Inflammatory macrophage (primary cell): ENCODE data around the gene ATXN3.

ENCODE experiments used
- DNase-seq, 2 donors: peaks; one replicate each; pipeline ENCODE4 v3.0.0-alpha.2; 2020 to 2022
- total RNA-seq, 18 experiments: gene quantifications; one replicate each; lab custom pipeline; 2026; ENCODE audit warnings: mixed read lengths in 6 of 18, inconsistent platforms in 2 of 18; lab: John Stamatoyannopoulos, UW

ATXN3 gene
- 18.7 to 86.5 (median 49.3) reads per million in 18 experiments for total RNA-seq

- DNase-seq: peak; percentile 97 to 99
These were observed at the start of gene ATXN3 for GRCh38 chr14:92106143-92106926. TSS of gene ATXN3 (minus strand) at chr14:92106582. CDS start at chr14:92106552, 30 bp downstream.

GRCh38 chr14:92154283-92154942, 48.0 kb upstream of the ATXN3 start:
- no peak for DNase-seq

GRCh38 chr14:92153581-92153980, 47.2 kb upstream of the ATXN3 start:
- DNase-seq: no peak

GRCh38 chr14:92144708-92145107, 38.3 kb upstream of the ATXN3 start:
- DNase-seq: no peak

- no peak for DNase-seq
These were observed 37.6 kb upstream of the ATXN3 start for GRCh38 chr14:92143962-92144361.

GRCh38 chr14:92143309-92143708, 36.9 kb upstream of the ATXN3 start:
- no peak for DNase-seq

GRCh38 chr14:92135269-92135668, 28.9 kb upstream of the ATXN3 start:
- peak in 1 of 2 donors; percentile 57 for DNase-seq

- no peak for DNase-seq
These were observed 28.1 kb upstream of the ATXN3 start for GRCh38 chr14:92134456-92134855.

GRCh38 chr14:92122761-92123160, 16.4 kb upstream of the ATXN3 start:
- DNase-seq: no peak

- no peak for DNase-seq
These were observed 15.9 kb upstream of the ATXN3 start for GRCh38 chr14:92122351-92122677.

- peak; percentile 82 to 88 for DNase-seq
These were observed 15.4 kb upstream of the ATXN3 start, which contains the start of the genes CPSF2 and NDUFB1 for GRCh38 chr14:92121670-92122350. TSS of gene CPSF2 (plus strand) at chr14:92121969. CDS start at chr14:92130985, 9,016 bp downstream. TSS of gene NDUFB1 (minus strand) at chr14:92121706. CDS start at chr14:92117637, 4,069 bp downstream.

- DNase-seq: peak; percentile 25 to 50
These were observed 14.9 kb upstream of the ATXN3 start for GRCh38 chr14:92121207-92121669.

- DNase-seq: no peak
These were observed 3.1 kb upstream of the ATXN3 start for GRCh38 chr14:92109490-92109889.

GRCh38 chr14:92108345-92109254, 2.2 kb upstream of the ATXN3 start:
- no peak for DNase-seq

- peak; percentile 84 to 89 for DNase-seq
These were observed 564 bp downstream of the ATXN3 start for GRCh38 chr14:92105893-92106142.

GRCh38 chr14:92105073-92105892, 1.1 kb downstream of the ATXN3 start:
- no peak for DNase-seq

GRCh38 chr14:92103363-92103989, 2.9 kb downstream of the ATXN3 start:
- peak; percentile 35 to 57 for DNase-seq

- DNase-seq: no peak
These were observed 6.6 kb downstream of the ATXN3 start for GRCh38 chr14:92099802-92100201.

- DNase-seq: peak; percentile 14 to 34
These were observed 13.1 kb downstream of the ATXN3 start for GRCh38 chr14:92093320-92093719.

GRCh38 chr14:92088494-92088893, 17.9 kb downstream of the ATXN3 start:
- no peak for DNase-seq

GRCh38 chr14:92074555-92074954, 31.8 kb downstream of the ATXN3 start:
- no peak for DNase-seq
